Limb (tissue), 2 donors: ENCODE results near the gene ZBTB12.
"Not testable (repeated sequence)": the region's sequence is repeated elsewhere in the genome, so short reads cannot be mapped to it uniquely, and the experiment has no call there.

ENCODE experiments used
- DNase-seq, 2 donors: peaks; one replicate each; pipeline ENCODE4 v3.0.0-alpha.2; 2016; ENCODE audit errors: extremely low spot score in 2 of 2

The ZBTB12 gene

GRCh38 chr6:31901953-31902643 is at the start of gene ZBTB12:
ZBTB12 (minus strand) TSS chr6:31902086; CDS start chr6:31901305, 781 bp downstream.
- DNase-seq, result peak; percentile 97

- DNase-seq, result no peak
Observed at GRCh38 chr6:31949926-31950548, 48.2 kb upstream of the ZBTB12 start.

GRCh38 chr6:31948753-31949413 is 47.0 kb upstream of the ZBTB12 start:
- no peak for DNase-seq

- no peak for DNase-seq
Observed at GRCh38 chr6:31948306-31948705, 46.4 kb upstream of the ZBTB12 start.

- DNase-seq, result no peak
Observed at GRCh38 chr6:31947864-31948263, 46.0 kb upstream of the ZBTB12 start.

GRCh38 chr6:31947070-31947675 is 45.3 kb upstream of the ZBTB12 start:
- DNase-seq, result no peak

- DNase-seq, result no peak
Observed at GRCh38 chr6:31946370-31946885, 44.5 kb upstream of the ZBTB12 start.

- DNase-seq, result peak in 1 of 2 donors; percentile 53
Observed at GRCh38 chr6:31945507-31946369, 43.9 kb upstream of the ZBTB12 start, which contains the start of gene CFB. CFB (plus strand) TSS chr6:31946095; CDS start chr6:31946222, 127 bp downstream.

- DNase-seq, result no peak
Observed at GRCh38 chr6:31945154-31945506, 43.2 kb upstream of the ZBTB12 start.

- no peak for DNase-seq
Observed at GRCh38 chr6:31943742-31944141, 41.9 kb upstream of the ZBTB12 start.

- no peak for DNase-seq
Observed at GRCh38 chr6:31940256-31940664, 38.4 kb upstream of the ZBTB12 start.

- DNase-seq, result no peak
Observed at GRCh38 chr6:31935823-31936222, 33.9 kb upstream of the ZBTB12 start.

GRCh38 chr6:31935021-31935420 is 33.1 kb upstream of the ZBTB12 start:
- no peak for DNase-seq

- no peak for DNase-seq
Observed at GRCh38 chr6:31933537-31933936, 31.7 kb upstream of the ZBTB12 start.

- not testable (repeated sequence) for DNase-seq
Observed at GRCh38 chr6:31932137-31932536, 30.3 kb upstream of the ZBTB12 start.

- DNase-seq, result no peak
Observed at GRCh38 chr6:31930962-31931361, 29.1 kb upstream of the ZBTB12 start.

- no peak for DNase-seq
Observed at GRCh38 chr6:31928672-31928939, 26.7 kb upstream of the ZBTB12 start.

- no peak for DNase-seq
Observed at GRCh38 chr6:31927863-31928671, 26.2 kb upstream of the ZBTB12 start.

- DNase-seq, result no peak
Observed at GRCh38 chr6:31927242-31927862, 25.5 kb upstream of the ZBTB12 start, which contains the start of gene C2. C2 (plus strand) TSS chr6:31927717; CDS start chr6:31927753, 36 bp downstream.

- no peak for DNase-seq
Observed at GRCh38 chr6:31922942-31923341, 21.1 kb upstream of the ZBTB12 start.
